Uterus (tissue), 2 donors: ENCODE results near the gene HUS1B.

Experiments used
- POLR2A ChIP-seq, 2 donors: fragments of 450-650 bp; IDR thresholded peaks; one replicate each; pipeline ENCODE4 v1.6.1; 2016; ENCODE audit warnings: antibody characterized with exemption in 2 of 2, mild to moderate bottlenecking in 1 of 2, moderate library complexity in 1 of 2
- TF ChIP-seq, protein P1 (sequence below), 4 experiments: fragments of 200-600 bp in 2 of 4; fragments of 450-650 bp in 2 of 4; sonication (generic) in 2 of 4; IDR thresholded peaks; one replicate each; pipeline ENCODE4 v1.5.1; 2016 to 2019; ENCODE audit warnings: antibody characterized with exemption in 4 of 4, mild to moderate bottlenecking in 2 of 4, moderate library complexity in 1 of 4

GRCh38 chr6:701215-701614, 44.3 kb upstream of the HUS1B start:
- TF ChIP-seq, protein P1, sequence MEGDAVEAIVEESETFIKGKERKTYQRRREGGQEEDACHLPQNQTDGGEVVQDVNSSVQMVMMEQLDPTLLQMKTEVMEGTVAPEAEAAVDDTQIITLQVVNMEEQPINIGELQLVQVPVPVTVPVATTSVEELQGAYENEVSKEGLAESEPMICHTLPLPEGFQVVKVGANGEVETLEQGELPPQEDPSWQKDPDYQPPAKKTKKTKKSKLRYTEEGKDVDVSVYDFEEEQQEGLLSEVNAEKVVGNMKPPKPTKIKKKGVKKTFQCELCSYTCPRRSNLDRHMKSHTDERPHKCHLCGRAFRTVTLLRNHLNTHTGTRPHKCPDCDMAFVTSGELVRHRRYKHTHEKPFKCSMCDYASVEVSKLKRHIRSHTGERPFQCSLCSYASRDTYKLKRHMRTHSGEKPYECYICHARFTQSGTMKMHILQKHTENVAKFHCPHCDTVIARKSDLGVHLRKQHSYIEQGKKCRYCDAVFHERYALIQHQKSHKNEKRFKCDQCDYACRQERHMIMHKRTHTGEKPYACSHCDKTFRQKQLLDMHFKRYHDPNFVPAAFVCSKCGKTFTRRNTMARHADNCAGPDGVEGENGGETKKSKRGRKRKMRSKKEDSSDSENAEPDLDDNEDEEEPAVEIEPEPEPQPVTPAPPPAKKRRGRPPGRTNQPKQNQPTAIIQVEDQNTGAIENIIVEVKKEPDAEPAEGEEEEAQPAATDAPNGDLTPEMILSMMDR (IDR thresholded peaks at IDR 0.05): no peak
- no peak for TF ChIP-seq POLR2A (IDR thresholded peaks at IDR 0.05)
